Panc1 (cell line): Measurements from ENCODE around the gene LOX. TPM values are rescaled to one million over a fixed set of nuclear protein-coding genes. Genes with fewer than 3 reads are reported as not detected.

Source experiments
- ATAC-seq: fragments of 200-7000 bp; cut with Tn5 transposase; 2 replicates; pipeline ENCODE4 v1.9.1; 2020; ENCODE audit warnings: mild to moderate bottlenecking, moderate library complexity
- BruUV-seq: library from RNA; stranded (reverse); fragments of 400-500 nt; replicated peaks from 2 replicates; lab custom pipeline; 2021; lab: Mats Ljungman, UMichigan
- CTCF ChIA-PET: fragments of 300-600 bp; sonication (Branson Sonifier 250); formaldehyde crosslinking; loops from one replicate; lab custom pipeline; 2022; ENCODE audit warnings: antibody characterized with exemption; lab: Charles Lee
- POLR2A ChIA-PET: fragments of 300-600 bp; sonication (Branson Sonifier 250); formaldehyde crosslinking; loops from one replicate; lab custom pipeline; 2022; ENCODE audit warnings: antibody characterized with exemption; lab: Charles Lee
- DNase-seq: peaks from one replicate; pipeline ENCODE4 v3.0.0-alpha.2; 2010; ENCODE audit warnings: low read depth, low spot score
- H3K27ac ChIP-seq: 2 replicates; pipeline ENCODE4 v1.5.1; 2011; ENCODE audit warnings: mild to moderate bottlenecking, low read length, inconsistent platforms
- H3K27me3 ChIP-seq: fragments of 200-500 bp; sonication (Bioruptor generic); 2 replicates; pipeline ENCODE4 v1.6.0; 2014; ENCODE audit warnings: low read length, inconsistent platforms; ENCODE audit not compliant: control insufficient read depth, insufficient read depth
- H3K36me3 ChIP-seq: fragments of 200-500 bp; sonication (Bioruptor generic); 2 replicates; pipeline ENCODE4 v1.5.1; 2014; ENCODE audit warnings: inconsistent platforms, mild to moderate bottlenecking, low read length, moderate library complexity; ENCODE audit not compliant: control insufficient read depth, insufficient read depth
- H3K4me1 ChIP-seq: 2 replicates; pipeline ENCODE4 v1.5.1; 2011; ENCODE audit warnings: inconsistent platforms, mild to moderate bottlenecking, low read length, moderate library complexity; ENCODE audit not compliant: control insufficient read depth, insufficient read depth
- H3K4me3 ChIP-seq, 2 experiments: 2 replicates each; pipeline ENCODE4 v1.5.1; 2011 to 2012; ENCODE audit warnings: low read depth in 2 of 2, low read length in 2 of 2, mild to moderate bottlenecking in 2 of 2, inconsistent platforms in 1 of 2, moderate library complexity in 1 of 2
- H3K9me3 ChIP-seq: fragments of 200-500 bp; sonication (Bioruptor generic); 2 replicates; pipeline ENCODE4 v1.5.1; 2014; ENCODE audit warnings: low read depth, mild to moderate bottlenecking, inconsistent platforms, low read length, moderate library complexity; ENCODE audit not compliant: control insufficient read depth, insufficient read depth
- CTCF ChIP-seq: fragments of 450-650 bp; IDR thresholded peaks from 2 replicates; pipeline ENCODE4 v1.5.1; 2017; ENCODE audit warnings: mild to moderate bottlenecking
- POLR2AphosphoS5 ChIP-seq: IDR thresholded peaks from 2 replicates; pipeline ENCODE4 v1.6.1; 2012; ENCODE audit warnings: mild to moderate bottlenecking, low read depth, low read length, moderate library complexity
- REST ChIP-seq, 2 experiments: IDR thresholded peaks; 2 replicates each; pipeline ENCODE4 v1.6.1; 2011 to 2012; ENCODE audit warnings: low read depth in 2 of 2, control low read depth in 1 of 2, low read length in 1 of 2, mild to moderate bottlenecking in 1 of 2, moderate library complexity in 1 of 2; ENCODE audit not compliant: insufficient read depth in 1 of 2
- SIN3A ChIP-seq: IDR thresholded peaks from 2 replicates; pipeline ENCODE4 v1.6.1; 2012; ENCODE audit warnings: low read depth, mild to moderate bottlenecking, low read length, moderate library complexity, borderline replicate concordance; ENCODE audit not compliant: insufficient read depth
- TCF7L2 ChIP-seq: IDR thresholded peaks from 2 replicates; pipeline ENCODE4 v1.6.1; 2011; ENCODE audit warnings: mild to moderate bottlenecking, low read depth, low read length, inconsistent platforms
- in situ Hi-C: cut with HindIII; loops from 2 replicates; pipeline ENCODE4 v1.10.0; 2016; ENCODE audit warnings: low sequenced_read_pairs, low pct_unique_long_range_greater_than_20kb
- intact Hi-C: fragments of 100-400 bp; cut with micrococcal nuclease; formaldehyde crosslinking; loops from one replicate; pipeline ENCODE4 v1.10.0; 2022; ENCODE audit not compliant: unreplicated experiment
- total RNA-seq: library from RNA; stranded (reverse); gene quantifications from one replicate; pipeline ENCODE4 v1.2.1, GENCODE V29; 2021; ENCODE audit not compliant: unreplicated experiment

LOX gene
- total RNA-seq, 1 experiment from 2014 or later = 0.62 TPM

- H3K9me3 ChIP-seq = no peaks in the 10 kb centered on the region
- POLR2A ChIA-PET = no interaction called here
- no peak overlapping the region for H3K4me3 ChIP-seq
- H3K36me3 ChIP-seq = no peaks in the 10 kb centered on the region
- no peaks in the 10 kb centered on the region for H3K4me1 ChIP-seq
- H3K27ac ChIP-seq = no peak overlapping the region
- no peak for TF ChIP-seq REST (IDR thresholded peaks at IDR 0.05; ENCODE audit: insufficient read depth in 1 of 2, low read depth in 2 of 2, low read length in 1 of 2)
- no peak for TF ChIP-seq CTCF
- TF ChIP-seq POLR2AphosphoS5 = no peak
- TF ChIP-seq TCF7L2 = no peak
- no peak for TF ChIP-seq SIN3A
- ATAC-seq (no peak), DNase-seq (no peak)
- H3K27me3 ChIP-seq = no peaks in the 10 kb centered on the region
- in situ Hi-C loops (no loop called here), intact Hi-C loops (no loop called here)
- CTCF ChIA-PET = no interaction called here
- BruUV-seq = no TSS peak
Measured at GRCh38 chr5:122107016-122107415, 29.0 kb upstream of the LOX start.

GRCh38 chr5:122105909-122106308 lies 27.9 kb upstream of the LOX start:
- in situ Hi-C loops = no loop called here
- no TSS peak for BruUV-seq
- CTCF ChIA-PET = no interaction called here
- Histone ChIP-seq H3K9me3 (no peaks in the 10 kb centered on the region), H3K27me3 (no peaks in the 10 kb centered on the region), H3K4me3 (no peak overlapping the region), H3K4me1 (no peaks in the 10 kb centered on the region), H3K27ac (no peak overlapping the region), H3K36me3 (no peaks in the 10 kb centered on the region)
- no peak for ATAC-seq
- POLR2A ChIA-PET = no interaction called here
- DNase-seq = no peak
- intact Hi-C loops = no loop called here
- TF ChIP-seq REST (IDR thresholded peaks at IDR 0.05; ENCODE audit: insufficient read depth in 1 of 2, low read depth in 2 of 2, low read length in 1 of 2) (no peak), CTCF (no peak), SIN3A (no peak), POLR2AphosphoS5 (no peak), TCF7L2 (no peak)
